HFFc6 (cell line): ENCODE results near the gene C1orf21. TPM values are rescaled to one million over a fixed set of nuclear protein-coding genes. Genes with fewer than 3 reads are reported as not detected.

Experiments
- DNase-seq: peaks from one replicate; pipeline ENCODE4 v3.0.0-alpha.2; 2018
- H3K27ac Mint-ChIP-seq: 2 replicates; pipeline ENCODE4 v1.8.0; 2020; ENCODE audit warnings: mild to moderate bottlenecking, mixed read lengths
- H3K27me3 Mint-ChIP-seq: 2 replicates; pipeline ENCODE4 v1.8.0; 2021; ENCODE audit warnings: mild to moderate bottlenecking, moderate library complexity, mixed read lengths; ENCODE audit not compliant: insufficient read depth
- H3K36me3 Mint-ChIP-seq: 2 replicates; pipeline ENCODE4 v1.8.0; 2021; ENCODE audit warnings: low read depth, mixed read lengths
- H3K4me1 Mint-ChIP-seq: 2 replicates; pipeline ENCODE4 v1.8.0; 2020; ENCODE audit warnings: low read depth, mixed read lengths
- H3K4me3 Mint-ChIP-seq: 2 replicates; pipeline ENCODE4 v1.8.0; 2020; ENCODE audit warnings: mild to moderate bottlenecking, moderate library complexity, mixed read lengths
- H3K9me3 Mint-ChIP-seq: 2 replicates; pipeline ENCODE4 v1.8.0; 2020; ENCODE audit warnings: mild to moderate bottlenecking, mixed read lengths
- total RNA-seq, 6 experiments: library from RNA; stranded (reverse); fragmentation: NEBNext Ultra II Directional; extraction: Animal tissue kit (Norgen Biotek cat#: 25700); gene quantifications; 2 replicates in 1 of 6; 3 replicates in 5 of 6; pipeline ENCODE4 v1.2.3, GENCODE V29; 2021
- TF ChIP-seq, protein P1 (sequence below): fragments of 200-600 bp; sonication (generic); IDR thresholded peaks from 2 replicates; pipeline ENCODE4 v1.5.0; 2021; ENCODE audit warnings: antibody characterized with exemption, mild to moderate bottlenecking

The C1orf21 gene
- total RNA-seq, 6 experiments from 2014 or later = 4.0 to 10.2 (median 8.5) TPM

DNA sequence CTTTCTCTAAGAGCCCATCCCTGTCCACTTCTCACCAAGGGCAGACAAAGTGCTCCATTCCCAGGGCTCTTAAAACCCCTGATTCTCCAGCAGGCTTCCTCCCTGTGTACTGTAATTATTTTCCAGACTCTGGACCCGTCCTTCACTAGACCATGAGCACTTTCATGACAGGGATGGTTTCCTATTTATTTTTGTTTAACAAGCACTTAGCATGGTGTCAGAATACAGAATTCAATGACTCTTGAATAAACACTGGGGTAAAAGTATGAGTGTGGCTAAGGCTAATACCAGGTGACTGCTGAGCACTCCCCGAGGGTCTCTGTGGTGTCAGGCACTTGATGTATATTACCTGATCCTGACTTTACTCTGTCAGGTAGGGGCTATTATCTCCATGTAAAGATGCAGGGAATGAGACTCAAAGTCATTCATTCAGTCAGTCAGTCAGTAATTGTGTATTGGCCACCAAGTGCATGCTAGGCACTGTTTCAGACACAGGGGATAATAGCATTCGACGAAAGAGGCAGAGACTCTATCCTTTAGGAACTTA is 47.2 kb downstream of the C1orf21 start:
- Mint-ChIP-seq H3K4me1 (no peaks in the 10 kb centered on the region), H3K36me3 (no peaks in the 10 kb centered on the region), H3K9me3 (no peaks in the 10 kb centered on the region), H3K4me3 (no peak overlapping the region), H3K27ac (no peak overlapping the region), H3K27me3 (peaks cover 2% of the 10 kb centered on the region; the same call in 1 of the 2 replicates)
- no peak for DNase-seq
- TF ChIP-seq, protein P1, sequence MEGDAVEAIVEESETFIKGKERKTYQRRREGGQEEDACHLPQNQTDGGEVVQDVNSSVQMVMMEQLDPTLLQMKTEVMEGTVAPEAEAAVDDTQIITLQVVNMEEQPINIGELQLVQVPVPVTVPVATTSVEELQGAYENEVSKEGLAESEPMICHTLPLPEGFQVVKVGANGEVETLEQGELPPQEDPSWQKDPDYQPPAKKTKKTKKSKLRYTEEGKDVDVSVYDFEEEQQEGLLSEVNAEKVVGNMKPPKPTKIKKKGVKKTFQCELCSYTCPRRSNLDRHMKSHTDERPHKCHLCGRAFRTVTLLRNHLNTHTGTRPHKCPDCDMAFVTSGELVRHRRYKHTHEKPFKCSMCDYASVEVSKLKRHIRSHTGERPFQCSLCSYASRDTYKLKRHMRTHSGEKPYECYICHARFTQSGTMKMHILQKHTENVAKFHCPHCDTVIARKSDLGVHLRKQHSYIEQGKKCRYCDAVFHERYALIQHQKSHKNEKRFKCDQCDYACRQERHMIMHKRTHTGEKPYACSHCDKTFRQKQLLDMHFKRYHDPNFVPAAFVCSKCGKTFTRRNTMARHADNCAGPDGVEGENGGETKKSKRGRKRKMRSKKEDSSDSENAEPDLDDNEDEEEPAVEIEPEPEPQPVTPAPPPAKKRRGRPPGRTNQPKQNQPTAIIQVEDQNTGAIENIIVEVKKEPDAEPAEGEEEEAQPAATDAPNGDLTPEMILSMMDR = no peak

DNA sequence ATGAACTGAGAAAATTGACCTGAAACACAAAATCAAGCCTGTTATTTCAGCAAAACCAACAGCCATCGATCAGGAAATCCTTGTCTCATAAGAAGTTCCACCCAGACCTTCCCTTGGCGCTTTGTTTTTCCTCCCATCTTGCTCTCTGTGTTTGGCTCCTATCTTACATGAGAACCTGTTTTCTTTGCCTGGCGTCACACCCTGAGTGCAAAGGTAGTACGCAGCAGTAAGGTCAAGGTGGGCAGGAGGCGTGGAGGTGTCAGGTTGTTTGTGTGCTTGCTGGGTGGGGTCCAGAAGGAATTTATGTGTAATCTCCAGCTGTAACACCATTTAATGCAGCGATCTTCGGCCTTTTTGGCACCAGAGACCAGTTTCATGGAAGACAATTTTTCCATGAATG is 50.5 kb downstream of the C1orf21 start:
- H3K36me3 Mint-ChIP-seq = no peaks in the 10 kb centered on the region
- no peak overlapping the region for H3K27ac Mint-ChIP-seq
- H3K4me3 Mint-ChIP-seq = no peak overlapping the region
- no peak for DNase-seq
- no peaks in the 10 kb centered on the region for H3K4me1 Mint-ChIP-seq
- no peaks in the 10 kb centered on the region for H3K9me3 Mint-ChIP-seq
- TF ChIP-seq, protein P1 = no peak
- no peaks in the 10 kb centered on the region; the same call in 1 of the 2 replicates for H3K27me3 Mint-ChIP-seq

DNA sequence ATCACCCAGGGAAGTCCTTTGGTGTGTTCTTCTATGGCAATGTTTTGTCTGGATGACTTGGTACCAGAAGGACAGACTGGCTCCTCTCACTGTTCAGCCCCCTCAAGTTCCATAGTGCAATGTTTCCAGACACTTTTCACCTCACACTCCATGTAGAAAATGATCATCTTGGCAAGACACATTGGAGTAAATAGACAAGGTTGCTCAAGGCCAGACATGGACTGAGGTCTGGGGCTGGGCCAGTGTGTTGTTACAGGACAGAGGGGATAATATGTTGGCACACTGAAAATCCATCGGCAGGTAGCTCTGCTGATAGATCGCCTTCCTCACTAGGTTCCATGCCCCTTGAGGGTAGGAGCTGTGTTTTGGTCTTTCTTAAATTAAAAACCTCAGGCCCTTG is 51.5 kb downstream of the C1orf21 start:
- Mint-ChIP-seq H3K4me3 (no peak overlapping the region), H3K9me3 (no peaks in the 10 kb centered on the region), H3K36me3 (no peaks in the 10 kb centered on the region), H3K27me3 (no peaks in the 10 kb centered on the region), H3K27ac (no peak overlapping the region), H3K4me1 (no peaks in the 10 kb centered on the region)
- TF ChIP-seq, protein P1 = no peak
- no peak for DNase-seq

DNA sequence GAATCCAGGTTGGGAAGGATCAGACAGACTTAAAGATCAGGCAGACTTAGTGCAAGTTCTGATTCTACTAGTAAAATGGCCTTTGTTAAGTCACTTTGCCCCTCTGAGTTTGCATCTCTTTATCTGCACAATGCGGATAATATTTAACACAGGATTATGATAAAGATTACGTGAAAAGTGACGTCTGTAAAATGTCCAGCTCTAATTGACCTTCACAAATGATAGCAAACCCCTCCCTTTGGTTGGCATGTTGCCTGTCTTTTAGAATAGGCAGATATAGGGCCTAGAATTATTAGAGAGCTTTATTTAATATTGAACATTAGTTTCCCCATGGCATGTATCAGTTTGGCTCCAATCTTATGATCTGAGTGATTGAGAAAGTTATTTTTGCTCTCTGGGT is 55.4 kb downstream of the C1orf21 start:
- no peaks in the 10 kb centered on the region for H3K27me3 Mint-ChIP-seq
- H3K4me3 Mint-ChIP-seq = no peak overlapping the region
- H3K36me3 Mint-ChIP-seq = no peaks in the 10 kb centered on the region
- H3K9me3 Mint-ChIP-seq = no peaks in the 10 kb centered on the region
- H3K4me1 Mint-ChIP-seq = no peaks in the 10 kb centered on the region
- TF ChIP-seq, protein P1 = no peak
- no peak overlapping the region for H3K27ac Mint-ChIP-seq
- no peak for DNase-seq

DNA sequence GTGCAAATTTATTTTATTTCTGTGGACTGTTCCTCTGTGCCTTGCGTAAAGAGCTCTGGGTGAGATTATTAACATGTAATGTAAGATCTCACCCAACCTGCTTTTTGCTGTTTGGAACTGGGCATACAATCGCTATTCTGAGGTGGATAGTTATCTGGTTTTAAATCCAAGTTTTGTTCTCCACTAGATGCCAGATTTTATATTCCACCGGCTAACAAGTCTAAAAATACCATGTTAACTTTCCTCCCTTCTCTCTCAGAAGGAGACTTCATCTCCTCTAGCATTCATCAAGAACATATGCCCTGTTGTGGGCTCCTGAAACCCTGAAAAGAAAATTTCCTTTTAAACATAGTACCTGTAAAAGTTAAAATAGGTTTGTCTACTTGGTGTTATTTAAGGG is 56.4 kb downstream of the C1orf21 start:
- no peak overlapping the region for H3K4me3 Mint-ChIP-seq
- H3K27me3 Mint-ChIP-seq = no peaks in the 10 kb centered on the region
- no peak overlapping the region for H3K27ac Mint-ChIP-seq
- no peaks in the 10 kb centered on the region for H3K4me1 Mint-ChIP-seq
- no peaks in the 10 kb centered on the region for H3K36me3 Mint-ChIP-seq
- H3K9me3 Mint-ChIP-seq = no peaks in the 10 kb centered on the region
- DNase-seq = no peak
- TF ChIP-seq, protein P1 = no peak

DNA sequence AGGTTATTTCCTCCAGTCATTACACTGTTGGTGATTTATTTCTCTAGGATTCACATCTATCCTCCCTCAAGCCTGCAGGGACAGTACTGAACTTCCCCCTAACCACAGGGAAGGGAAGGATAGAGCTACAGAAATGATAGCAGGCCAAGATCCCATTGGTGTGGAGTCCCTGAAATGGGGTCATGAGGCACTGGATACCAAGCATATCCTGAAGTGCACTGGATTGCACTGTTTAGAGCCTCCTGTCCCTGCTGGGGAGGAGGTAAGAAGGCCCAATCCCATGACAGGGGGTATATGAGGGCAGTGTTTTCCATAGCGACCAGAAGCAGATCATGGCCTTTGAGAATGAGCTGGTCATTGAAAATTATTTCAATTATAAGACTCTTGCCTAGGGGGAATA is 56.8 kb downstream of the C1orf21 start:
- DNase-seq = no peak
- no peaks in the 10 kb centered on the region for H3K27me3 Mint-ChIP-seq
- TF ChIP-seq, protein P1 = no peak
- no peaks in the 10 kb centered on the region for H3K36me3 Mint-ChIP-seq
- no peak overlapping the region for H3K27ac Mint-ChIP-seq
- H3K4me3 Mint-ChIP-seq = no peak overlapping the region
- H3K9me3 Mint-ChIP-seq = no peaks in the 10 kb centered on the region
- no peaks in the 10 kb centered on the region for H3K4me1 Mint-ChIP-seq
